Astrocyte of the cerebellum (primary cell): Measurements from ENCODE around the gene IL17RE.
"Not testable (repeated sequence)": the region's sequence is repeated elsewhere in the genome, so short reads cannot be mapped to it uniquely, and the experiment has no call there.

ENCODE experiments used
- DNase-seq: peaks from one replicate; pipeline ENCODE4 v3.0.0-alpha.2; 2011; ENCODE audit warnings: low read depth
- H3K4me3 ChIP-seq: 2 replicates; pipeline ENCODE4 v1.5.1; 2011; ENCODE audit warnings: mild to moderate bottlenecking, low read depth, low read length, moderate library complexity
- CTCF ChIP-seq: IDR thresholded peaks from 2 replicates; pipeline ENCODE4 v1.5.1; 2012; ENCODE audit warnings: low read length, low read depth, moderate library complexity, mild to moderate bottlenecking; ENCODE audit errors: missing control alignments
- in situ Hi-C: cut with HindIII; loops from 2 replicates; pipeline ENCODE4 v1.10.0; 2017; ENCODE audit warnings: low sequenced_read_pairs

Gene IL17RE, protein sequence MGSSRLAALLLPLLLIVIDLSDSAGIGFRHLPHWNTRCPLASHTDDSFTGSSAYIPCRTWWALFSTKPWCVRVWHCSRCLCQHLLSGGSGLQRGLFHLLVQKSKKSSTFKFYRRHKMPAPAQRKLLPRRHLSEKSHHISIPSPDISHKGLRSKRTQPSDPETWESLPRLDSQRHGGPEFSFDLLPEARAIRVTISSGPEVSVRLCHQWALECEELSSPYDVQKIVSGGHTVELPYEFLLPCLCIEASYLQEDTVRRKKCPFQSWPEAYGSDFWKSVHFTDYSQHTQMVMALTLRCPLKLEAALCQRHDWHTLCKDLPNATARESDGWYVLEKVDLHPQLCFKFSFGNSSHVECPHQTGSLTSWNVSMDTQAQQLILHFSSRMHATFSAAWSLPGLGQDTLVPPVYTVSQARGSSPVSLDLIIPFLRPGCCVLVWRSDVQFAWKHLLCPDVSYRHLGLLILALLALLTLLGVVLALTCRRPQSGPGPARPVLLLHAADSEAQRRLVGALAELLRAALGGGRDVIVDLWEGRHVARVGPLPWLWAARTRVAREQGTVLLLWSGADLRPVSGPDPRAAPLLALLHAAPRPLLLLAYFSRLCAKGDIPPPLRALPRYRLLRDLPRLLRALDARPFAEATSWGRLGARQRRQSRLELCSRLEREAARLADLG

GRCh38 chr3:9902372-9903237 lies at the start of gene IL17RE:
Gene IL17RE (plus strand): TSS chr3:9902848. CDS start chr3:9902933, 85 bp downstream.
- in situ Hi-C loops = no loop called here
- no peak within 1 kb of the TSS for H3K4me3 ChIP-seq
- DNase-seq = no peak
- TF ChIP-seq CTCF = no peak

DNA sequence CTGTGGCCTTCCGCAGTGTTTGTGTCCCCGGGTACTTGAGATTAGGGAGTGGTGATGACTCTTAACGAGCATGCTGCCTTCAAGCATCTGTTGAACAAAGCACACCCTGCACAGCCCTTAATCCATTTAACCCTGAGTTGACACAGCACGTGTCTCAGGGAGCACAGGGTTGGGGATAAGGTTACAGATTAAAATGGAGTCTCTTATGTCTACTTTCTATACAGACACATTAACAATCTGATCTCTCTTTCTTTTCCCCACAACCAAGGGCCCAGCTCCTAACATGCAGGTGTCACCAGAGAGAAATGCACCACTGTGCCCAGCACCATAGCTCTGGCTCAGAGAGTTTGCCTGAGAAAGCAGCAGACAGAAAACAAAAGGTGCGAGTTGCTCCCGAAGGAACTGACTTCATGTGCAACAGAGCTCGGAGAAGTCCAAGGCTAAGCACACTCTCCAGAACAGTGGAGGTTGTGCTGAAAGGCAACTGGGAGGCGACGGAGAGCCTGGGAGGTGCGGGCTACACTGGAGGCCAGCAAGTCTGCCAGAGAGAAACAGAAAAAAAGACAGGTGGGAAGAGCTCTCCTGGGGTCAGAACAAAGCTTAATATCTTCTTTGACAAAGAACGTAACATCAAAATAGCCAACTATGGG lies 48.2 kb upstream of the IL17RE start:
- DNase-seq, H3K4me3 ChIP-seq, in situ Hi-C loops: not testable (repeated sequence)

GRCh38 chr3:9855594-9855993 lies 47.1 kb upstream of the IL17RE start:
- TF ChIP-seq CTCF = no peak
- DNase-seq = no peak
- in situ Hi-C loops = no loop called here
- no peak overlapping the region for H3K4me3 ChIP-seq

DNA sequence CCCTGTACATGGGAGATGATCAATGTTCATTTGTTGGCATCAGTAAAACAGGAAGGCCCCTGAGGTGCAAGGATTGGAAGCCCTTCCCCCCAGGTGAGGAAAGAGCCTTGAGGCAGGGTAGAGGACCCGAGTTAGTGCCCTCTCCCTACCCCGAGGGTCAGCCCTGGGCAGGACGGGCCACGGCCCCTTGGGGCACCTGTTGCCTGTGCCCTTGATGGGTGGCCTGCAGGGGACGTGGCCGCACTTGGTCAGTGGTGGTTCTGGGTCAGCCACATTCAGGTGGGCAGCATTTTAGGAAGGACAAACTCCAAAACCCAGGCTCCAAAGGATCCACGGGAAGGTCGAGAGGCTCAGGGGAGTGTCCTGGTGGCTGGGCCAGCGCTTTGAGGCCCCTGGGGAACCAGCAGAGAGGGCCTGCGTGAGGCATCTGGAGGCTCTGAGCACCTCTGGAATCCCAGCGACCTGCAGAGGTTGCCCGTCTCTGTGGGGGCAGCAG lies 43.1 kb upstream of the IL17RE start:
- no peak for TF ChIP-seq CTCF
- DNase-seq = no peak
- H3K4me3 ChIP-seq = no peak overlapping the region
- in situ Hi-C loops = no loop called here

- DNase-seq = no peak
- in situ Hi-C loops = no loop called here
- no peak overlapping the region for H3K4me3 ChIP-seq
- no peak for TF ChIP-seq CTCF
Measured at GRCh38 chr3:9861201-9861600, 41.4 kb upstream of the IL17RE start.

DNA sequence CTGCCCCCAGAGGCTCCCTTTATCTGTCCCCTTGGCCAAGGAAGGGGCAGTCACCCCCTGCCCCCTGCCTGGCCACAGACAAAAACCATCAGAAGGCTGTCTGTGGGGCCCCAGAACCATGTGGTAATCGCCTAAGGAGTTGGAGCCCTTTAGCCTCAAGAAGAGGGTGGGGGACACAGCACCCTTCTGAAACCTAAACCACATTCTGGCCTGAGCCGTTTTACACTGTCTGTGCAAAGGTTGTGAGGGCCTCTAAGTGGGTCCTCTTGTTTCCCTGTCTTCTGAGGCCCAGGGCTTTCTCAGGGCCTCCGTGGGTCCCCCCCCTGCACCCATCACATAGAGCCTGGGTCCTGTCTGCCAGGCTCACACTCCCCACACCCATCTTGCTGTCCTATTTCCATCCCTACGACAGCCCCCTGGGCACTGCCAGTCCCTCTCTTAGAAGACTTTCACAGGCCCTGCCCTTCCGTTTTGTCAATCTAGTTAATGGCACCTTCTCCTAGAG lies 41.0 kb upstream of the IL17RE start:
- H3K4me3 ChIP-seq = no peak overlapping the region
- TF ChIP-seq CTCF = no peak
- no peak for DNase-seq
- in situ Hi-C loops = no loop called here
